HG03558 (cell line): Measurements from ENCODE around the gene ERI2.
"Not testable (repeated sequence)": the region's sequence is repeated elsewhere in the genome, so short reads cannot be mapped to it uniquely, and the experiment has no call there.

ENCODE experiments used
- ATAC-seq: cut with Tn5 transposase; IDR thresholded peaks from one replicate; pipeline ENCODE4 v1.9.1; 2021; ENCODE audit warnings: moderate number of reproducible peaks; ENCODE audit not compliant: unreplicated experiment; ENCODE audit errors: extremely low read depth

ERI2 gene

GRCh38 chr16:20818929-20819585, 12.8 kb upstream of the ERI2 start:
- ATAC-seq: no peak

GRCh38 chr16:20814784-20815183, 8.5 kb upstream of the ERI2 start:
- no peak for ATAC-seq

- no peak for ATAC-seq
These were observed 6.2 kb upstream of the ERI2 start for GRCh38 chr16:20812510-20812909.

GRCh38 chr16:20811889-20812439, 5.7 kb upstream of the ERI2 start:
- ATAC-seq: no peak

GRCh38 chr16:20807862-20808261, 1.6 kb upstream of the ERI2 start:
- no peak for ATAC-seq

GRCh38 chr16:20805684-20806167, 546 bp downstream of the ERI2 start:
- ATAC-seq: not testable (repeated sequence)

GRCh38 chr16:20803561-20804214, 2.6 kb downstream of the ERI2 start:
- no peak for ATAC-seq

- no peak for ATAC-seq
These were observed 3.1 kb downstream of the ERI2 start for GRCh38 chr16:20803192-20803560.

GRCh38 chr16:20801278-20801677, 5.0 kb downstream of the ERI2 start:
- no peak for ATAC-seq

- no peak for ATAC-seq
These were observed 6.7 kb downstream of the ERI2 start for GRCh38 chr16:20799599-20799998.

GRCh38 chr16:20798364-20798763, 7.9 kb downstream of the ERI2 start:
- no peak for ATAC-seq

- ATAC-seq: no peak
These were observed 14.2 kb downstream of the ERI2 start for GRCh38 chr16:20791923-20792612.

GRCh38 chr16:20789130-20789529, 17.1 kb downstream of the ERI2 start:
- ATAC-seq: no peak

GRCh38 chr16:20784204-20784603, 22.1 kb downstream of the ERI2 start:
- no peak for ATAC-seq

- ATAC-seq: no peak
These were observed 23.8 kb downstream of the ERI2 start for GRCh38 chr16:20782470-20782869.

GRCh38 chr16:20781697-20782096, 24.6 kb downstream of the ERI2 start:
- no peak for ATAC-seq

- no peak for ATAC-seq
These were observed 31.4 kb downstream of the ERI2 start for GRCh38 chr16:20774703-20775362.

GRCh38 chr16:20773679-20774078, 32.6 kb downstream of the ERI2 start:
- ATAC-seq: no peak

- no peak for ATAC-seq
These were observed 37.5 kb downstream of the ERI2 start for GRCh38 chr16:20768818-20769217.

- ATAC-seq: no peak
These were observed 38.2 kb downstream of the ERI2 start for GRCh38 chr16:20768121-20768520.

- no peak for ATAC-seq
These were observed 38.7 kb downstream of the ERI2 start for GRCh38 chr16:20767577-20767976.
